CD4-positive, alpha-beta memory T cell (primary cell): Measurements from ENCODE around the gene DPH7. TPM values are rescaled to one million over a fixed set of nuclear protein-coding genes. Genes with fewer than 3 reads are reported as not detected.

Experiments used
- CTCF ChIA-PET: fragments of 350-600 bp; sonication (Branson Sonifier 250); formaldehyde crosslinking; loops from one replicate; lab custom pipeline; 2021; ENCODE audit warnings: inconsistent platforms; ENCODE audit not compliant: partially characterized antibody; lab: Charles Lee
- POLR2A ChIA-PET: fragments of 350-600 bp; sonication (Branson Sonifier 250); formaldehyde crosslinking; loops from one replicate; lab custom pipeline; 2021; ENCODE audit not compliant: partially characterized antibody; lab: Charles Lee
- DNase-seq, 5 donors: peaks; one replicate each; pipeline versions ENCODE4 v3.0.0 to v3.0.0-alpha.2; 2020 to 2022; ENCODE audit warnings: mixed read lengths in 1 of 5
- H3K27ac ChIP-seq: one replicate; pipeline ENCODE4 v1.7.0; 2013; ENCODE audit warnings: low read depth, low read length
- H3K27me3 ChIP-seq: 2 replicates; pipeline ENCODE4 v1.7.0; 2013; ENCODE audit warnings: mild to moderate bottlenecking, low read length, moderate library complexity; ENCODE audit not compliant: insufficient read depth
- H3K36me3 ChIP-seq: 2 replicates; pipeline ENCODE4 v1.7.0; 2013; ENCODE audit warnings: mild to moderate bottlenecking, low read length, moderate library complexity; ENCODE audit not compliant: insufficient read depth
- H3K4me1 ChIP-seq: 2 replicates; pipeline ENCODE4 v1.7.0; 2013; ENCODE audit warnings: mild to moderate bottlenecking, low read length, moderate library complexity; ENCODE audit not compliant: insufficient read depth
- H3K4me3 ChIP-seq, 2 donors: one replicate each; pipeline ENCODE4 v1.7.0; 2013; ENCODE audit warnings: low read length in 2 of 2, mild to moderate bottlenecking in 1 of 2
- H3K9me3 ChIP-seq, 2 donors: one replicate each; pipeline ENCODE4 v1.7.0; 2013; ENCODE audit warnings: low read length in 2 of 2, control low read depth in 1 of 2; ENCODE audit not compliant: control insufficient read depth in 1 of 2
- H3K27ac Mint-ChIP-seq, 7 donors: one replicate each; pipeline ENCODE4 v1.8.0; 2020 to 2021; ENCODE audit warnings: mixed read lengths in 7 of 7, mild to moderate bottlenecking in 6 of 7, inconsistent platforms in 3 of 7, moderate library complexity in 3 of 7
- H3K27me3 Mint-ChIP-seq, 2 donors: one replicate each; pipeline ENCODE4 v1.8.0; 2020 to 2021; ENCODE audit warnings: mixed read lengths in 2 of 2
- H3K36me3 Mint-ChIP-seq, 2 donors: one replicate each; pipeline ENCODE4 v1.8.0; 2020 to 2021; ENCODE audit warnings: mixed read lengths in 2 of 2, inconsistent platforms in 1 of 2, mild to moderate bottlenecking in 1 of 2
- H3K4me1 Mint-ChIP-seq, 4 donors: one replicate each; pipeline ENCODE4 v1.8.0; 2020 to 2021; ENCODE audit warnings: mixed read lengths in 4 of 4, mild to moderate bottlenecking in 1 of 4
- H3K4me3 Mint-ChIP-seq, 8 donors: one replicate each; pipeline ENCODE4 v1.8.0; 2020 to 2021; ENCODE audit warnings: mixed read lengths in 8 of 8, mild to moderate bottlenecking in 7 of 8, moderate library complexity in 6 of 8, inconsistent platforms in 3 of 8
- H3K9me3 Mint-ChIP-seq, 8 donors: one replicate each; pipeline ENCODE4 v1.8.0; 2020 to 2021; ENCODE audit warnings: mixed read lengths in 8 of 8, mild to moderate bottlenecking in 5 of 8, inconsistent platforms in 3 of 8, moderate library complexity in 1 of 8
- intact Hi-C: fragments of 100-400 bp; cut with micrococcal nuclease; formaldehyde crosslinking; loops from one replicate; pipeline ENCODE4 v1.15.1; 2023
- polyA plus RNA-seq, 2 donors: library from polyadenylated mRNA; unstranded; fragments of 300-500 nt; fragmentation: Illumina TruSeq; gene quantifications; one replicate each; pipeline ENCODE4 v1.2.3, GENCODE V29; 2021
- total RNA-seq, 2 experiments: library from RNA; stranded (reverse); gene quantifications; one replicate each; pipeline ENCODE4 v1.2.3, GENCODE V29; 2021

The DPH7 gene
- total and polyA plus RNA-seq, 4 experiments from 2014 or later = 27.9 to 79.1 (median 53.5) TPM

DNA sequence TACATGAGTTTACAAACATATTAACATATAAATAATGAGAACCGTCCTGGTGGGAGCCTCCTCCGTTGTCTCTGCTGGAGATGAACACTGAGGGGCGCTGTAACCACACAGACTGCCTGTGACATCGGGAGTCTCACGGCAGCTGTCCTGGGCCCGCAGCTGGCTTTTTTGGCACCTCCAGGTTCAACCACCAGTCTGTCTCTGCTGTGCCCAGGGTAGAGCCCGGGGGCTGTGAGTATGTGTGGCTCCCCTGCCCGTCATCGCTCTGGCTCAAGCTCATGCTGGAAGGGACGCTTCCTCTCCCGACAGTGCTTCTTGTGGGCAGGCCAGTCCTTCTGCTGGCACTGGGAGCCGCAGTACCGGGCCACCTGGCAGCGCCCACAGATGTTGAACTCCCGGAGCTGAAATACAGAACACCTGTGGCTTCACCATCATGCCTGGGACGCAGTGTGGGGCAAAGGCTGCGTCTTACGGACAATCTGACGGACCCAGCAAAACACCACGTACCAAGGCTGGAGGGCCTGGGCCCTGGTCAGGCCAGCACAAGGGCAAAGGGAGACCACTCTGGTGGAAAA is 3.6 kb upstream of the DPH7 start:
- no peaks in the 10 kb centered on the region for H3K27me3 Mint-ChIP-seq
- H3K4me3 Mint-ChIP-seq = no peak overlapping the region
- H3K4me3 ChIP-seq = no peak overlapping the region
- H3K27me3 ChIP-seq = no peaks in the 10 kb centered on the region
- H3K4me1 Mint-ChIP-seq = peaks cover 3 to 21% (median 11%) of the 10 kb centered on the region in 4 donors
- H3K9me3 Mint-ChIP-seq = no peaks in the 10 kb centered on the region
- ChIA-PET POLR2A (no interaction called here), CTCF (no interaction called here)
- peaks cover 6% of the 10 kb centered on the region for H3K36me3 ChIP-seq
- peaks cover 14% of the 10 kb centered on the region for H3K4me1 ChIP-seq
- no peak overlapping the region for H3K27ac ChIP-seq
- H3K27ac Mint-ChIP-seq = no peak overlapping the region
- intact Hi-C loops = no loop called here
- DNase-seq = no peak
- H3K36me3 Mint-ChIP-seq = peaks cover 10 to 24% of the 10 kb centered on the region in 2 donors
- no peaks in the 10 kb centered on the region for H3K9me3 ChIP-seq

DNA sequence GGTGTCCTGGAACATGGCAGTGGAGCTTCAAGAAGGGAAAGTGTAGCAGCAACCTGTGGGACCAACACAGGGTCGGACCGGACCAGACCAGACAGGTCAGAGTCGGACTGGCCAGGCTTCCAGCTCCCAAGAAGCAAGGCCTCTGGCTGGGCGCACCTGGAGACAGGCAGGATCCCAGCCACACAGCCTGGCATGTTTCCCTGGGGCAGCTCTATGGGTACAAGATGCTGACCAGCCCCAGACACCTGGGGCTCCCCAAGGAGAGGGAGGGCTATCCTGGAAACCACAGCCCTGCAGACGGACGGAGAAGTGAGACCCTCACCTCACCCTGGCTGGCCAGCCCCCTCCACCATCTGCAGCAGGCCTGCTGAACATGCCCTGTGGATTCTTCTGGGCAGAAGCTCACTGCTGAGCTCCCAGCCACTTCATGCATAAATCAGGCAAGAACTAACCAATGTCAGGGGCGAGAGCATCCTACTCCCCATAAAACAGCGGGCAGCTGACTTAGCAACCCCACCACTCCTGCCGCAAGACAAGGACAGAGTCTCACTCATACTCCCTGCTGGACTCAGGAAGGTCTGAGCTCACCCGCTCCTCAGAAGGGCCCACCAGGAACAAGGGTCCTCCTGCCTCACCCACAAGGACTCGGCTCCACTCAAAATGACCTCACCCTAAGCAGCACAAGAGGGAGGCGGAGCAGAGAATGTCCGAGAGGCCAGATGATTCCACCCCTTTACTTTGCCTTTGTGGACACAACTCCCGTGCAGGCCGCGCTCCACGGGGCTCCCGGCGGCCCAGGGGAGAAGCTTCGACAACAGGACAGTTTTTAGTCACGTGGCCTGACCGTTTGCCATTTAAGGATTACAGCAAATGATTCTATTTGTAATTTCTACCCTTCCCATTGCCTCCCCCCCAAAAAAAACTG is 2.9 kb upstream of the DPH7 start:
- no peak for DNase-seq
- H3K36me3 ChIP-seq = no peaks in the 10 kb centered on the region
- Mint-ChIP-seq H3K27ac (no peak overlapping the region), H3K27me3 (no peaks in the 10 kb centered on the region), H3K36me3 (peaks cover 10 to 26% of the 10 kb centered on the region in 2 donors), H3K9me3 (no peaks in the 10 kb centered on the region), H3K4me1 (peaks cover 7 to 27% (median 15%) of the 10 kb centered on the region in 4 donors), H3K4me3 (no peak overlapping the region)
- intact Hi-C loops = no loop called here
- ChIA-PET POLR2A (interaction anchor here (1.3 kb wide), 1 partner anchor 9 kb away, joined by 3 read pairs; the partner anchor contains the start of gene ZMYND19), CTCF (no interaction called here)
- H3K4me1 ChIP-seq = peaks cover 22% of the 10 kb centered on the region
- no peaks in the 10 kb centered on the region for H3K9me3 ChIP-seq
- H3K27ac ChIP-seq = no peak overlapping the region
- H3K4me3 ChIP-seq = no peak overlapping the region
- no peaks in the 10 kb centered on the region for H3K27me3 ChIP-seq

DNA sequence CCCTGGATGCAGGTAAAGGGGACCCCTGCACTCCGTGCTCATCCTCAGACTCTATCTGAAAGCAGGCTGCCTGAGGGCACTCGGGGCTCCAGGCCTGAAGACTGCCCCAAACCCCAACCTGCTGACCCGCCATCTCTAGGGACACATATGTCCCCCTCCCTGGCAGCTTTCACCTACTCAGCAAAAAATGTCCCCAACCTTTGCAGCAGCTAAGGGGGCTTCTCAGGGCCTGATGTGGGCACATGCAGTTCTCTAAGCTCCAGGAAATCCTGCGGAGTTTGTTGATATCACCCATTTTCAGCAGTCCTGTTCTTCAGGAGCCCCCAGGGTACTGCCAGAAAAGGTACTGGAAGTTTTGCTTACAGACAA is 2.2 kb upstream of the DPH7 start:
- no peaks in the 10 kb centered on the region for H3K27me3 Mint-ChIP-seq
- ChIA-PET POLR2A (interaction anchor here (1.3 kb wide), 1 partner anchor 10 kb away, joined by 3 read pairs; the partner anchor contains the start of gene ZMYND19), CTCF (no interaction called here)
- Histone ChIP-seq H3K36me3 (peaks cover 4% of the 10 kb centered on the region), H3K4me3 (no peak overlapping the region), H3K27me3 (no peaks in the 10 kb centered on the region), H3K4me1 (peaks cover 29% of the 10 kb centered on the region), H3K27ac (no peak overlapping the region), H3K9me3 (no peaks in the 10 kb centered on the region)
- peaks cover 12 to 33% (median 19%) of the 10 kb centered on the region in 4 donors for H3K4me1 Mint-ChIP-seq
- intact Hi-C loops = no loop called here
- no peaks in the 10 kb centered on the region for H3K9me3 Mint-ChIP-seq
- H3K36me3 Mint-ChIP-seq = peaks cover 4 to 25% of the 10 kb centered on the region in 2 donors
- DNase-seq = no peak
- peak overlapping the region in 2 of 8 donors; percentile 10 to 15 for H3K4me3 Mint-ChIP-seq
- H3K27ac Mint-ChIP-seq = no peak overlapping the region

GRCh38 chr9:137580209-137580953 is 1.7 kb upstream of the DPH7 start:
- DNase-seq = no peak
- Histone ChIP-seq H3K4me3 (no peak overlapping the region), H3K27me3 (no peaks in the 10 kb centered on the region), H3K36me3 (peaks cover 10% of the 10 kb centered on the region), H3K4me1 (peaks cover 34% of the 10 kb centered on the region), H3K9me3 (no peaks in the 10 kb centered on the region), H3K27ac (no peak overlapping the region)
- no peaks in the 10 kb centered on the region for H3K27me3 Mint-ChIP-seq
- H3K36me3 Mint-ChIP-seq = peaks cover 7 to 29% of the 10 kb centered on the region in 2 donors
- intact Hi-C loops = no loop called here
- POLR2A ChIA-PET = interaction anchor here (1.3 kb wide), 1 partner anchor 10 kb away, joined by 3 read pairs; the partner anchor contains the start of gene ZMYND19
- H3K27ac Mint-ChIP-seq = no peak overlapping the region
- peaks cover 15 to 39% (median 24%) of the 10 kb centered on the region in 4 donors for H3K4me1 Mint-ChIP-seq
- H3K4me3 Mint-ChIP-seq = peak overlapping the region in 1 of 8 donors; percentile 15
- H3K9me3 Mint-ChIP-seq = no peaks in the 10 kb centered on the region
- CTCF ChIA-PET = interaction anchor here (1.1 to 2.4 kb wide), 4 partner anchors 8 to 28 kb away, joined by 3 to 10 read pairs (median 4); partner anchors contain the start of gene MRPL41

- no peaks in the 10 kb centered on the region for H3K9me3 Mint-ChIP-seq
- H3K27me3 Mint-ChIP-seq = no peaks in the 10 kb centered on the region
- peak overlapping the region; percentile 47 to 86 for H3K4me3 ChIP-seq
- peaks cover 8 to 38% of the 10 kb centered on the region in 2 donors for H3K36me3 Mint-ChIP-seq
- peaks cover 15 to 45% (median 27%) of the 10 kb centered on the region in 4 donors for H3K4me1 Mint-ChIP-seq
- DNase-seq = no peak
- H3K27ac ChIP-seq = peak overlapping the region; percentile 78
- H3K4me3 Mint-ChIP-seq = peak overlapping the region; percentile 78 to 87 (median 82)
- H3K36me3 ChIP-seq = peaks cover 21% of the 10 kb centered on the region
- ChIA-PET POLR2A (interaction anchor here (0.7 to 3.7 kb wide), 6 partner anchors 9 to 147 kb away, joined by 3 to 38 read pairs (median 12); partner anchors contain the start of genes ARRDC1, EHMT1, MRPL41 and PNPLA7), CTCF (interaction anchor here (0.6 to 2.4 kb wide), 11 partner anchors 10 to 1621 kb away, joined by 3 to 10 read pairs (median 3); partner anchors contain the start of genes ARRDC1, MRPL41 and PNPLA7)
- intact Hi-C loops = loop anchor here (1.0 kb wide), 2 partner anchors 11 to 26 kb away; partner anchors contain the start of genes ARRDC1 and ZMYND19
- peaks cover 37% of the 10 kb centered on the region for H3K4me1 ChIP-seq
- peak overlapping the region in 5 of 7 donors; percentile 22 to 68 (median 42) for H3K27ac Mint-ChIP-seq
- H3K27me3 ChIP-seq = no peaks in the 10 kb centered on the region
- no peaks in the 10 kb centered on the region for H3K9me3 ChIP-seq
These were observed 507 bp upstream of the DPH7 start for GRCh38 chr9:137579259-137579604.

GRCh38 chr9:137575716-137576411 is 2.9 kb downstream of the DPH7 start:
- Histone ChIP-seq H3K27ac (no peak overlapping the region), H3K36me3 (peaks cover 36% of the 10 kb centered on the region), H3K9me3 (no peaks in the 10 kb centered on the region), H3K27me3 (no peaks in the 10 kb centered on the region), H3K4me1 (peaks cover 37% of the 10 kb centered on the region), H3K4me3 (no peak overlapping the region)
- DNase-seq = no peak
- ChIA-PET CTCF (no interaction called here), POLR2A (interaction anchor here (1.5 to 3.7 kb wide), 2 partner anchors 24 to 43 kb away, joined by 5 to 26 read pairs; partner anchors contain the start of genes EHMT1 and MRPL41)
- Mint-ChIP-seq H3K4me1 (peaks cover 17 to 39% (median 27%) of the 10 kb centered on the region in 4 donors), H3K27me3 (no peaks in the 10 kb centered on the region), H3K36me3 (peaks cover 16 to 41% of the 10 kb centered on the region in 2 donors), H3K9me3 (no peaks in the 10 kb centered on the region), H3K27ac (peak overlapping the region in 5 of 7 donors; percentile 43 to 75 (median 51)), H3K4me3 (peak overlapping the region; percentile 5 to 67 (median 41))
- intact Hi-C loops = no loop called here
